ENCODE data around the gene WFIKKN2. TPM values are rescaled to one million over a fixed set of nuclear protein-coding genes. Genes with fewer than 3 reads are reported as not detected.
"Not testable (repeated sequence)": the region's sequence is repeated elsewhere in the genome, so short reads cannot be mapped to it uniquely, and the experiment has no call there.

The WFIKKN2 gene
- total and polyA plus RNA-seq, 2 of the 13 experiments (the other 11 are each of a cell fraction or from before 2014, with no cell fraction given) = not detected

GRCh38 chr17:50859727-50860126 lies 24.3 kb downstream of the WFIKKN2 start:
- intact Hi-C loops (cut with micrococcal nuclease; ENCODE audit: unreplicated experiment) = loop anchor here (5.0 kb wide), 1 partner anchor 198 kb away; no protein-coding TSS in a partner anchor
- H3K9me3 ChIP-seq (ENCODE audit: low read length); H3K4me3 ChIP-seq (replicated peaks in 1 of 3; ENCODE audit: insufficient read depth in 1 of 3, low read depth in 2 of 3, low read length in 3 of 3); FAIRE-seq; H3K9ac ChIP-seq (ENCODE audit: insufficient read depth, low read depth, low read length); CTCF ChIA-PET (ENCODE audit: low intra/inter-chr PET ratio, low total read pairs); ATAC-seq; in situ Hi-C loops (cut with HindIII; ENCODE audit: extremely low pct_ligation_motif_present, low pct_unique_long_range_greater_than_20kb); H3K27ac ChIP-seq (ENCODE audit: extremely low read length, insufficient read depth, low read length); H3K4me2 ChIP-seq (ENCODE audit: low read depth, low read length); DNase-seq (ENCODE audit: low spot score); BruUV-seq (replicated peaks); H2AFZ ChIP-seq (ENCODE audit: low read length); H3K27me3 ChIP-seq (ENCODE audit: control insufficient read depth in 1 of 2, insufficient read depth in 2 of 2, low read length in 2 of 2): not testable (repeated sequence)
- WGBS (ENCODE audit: low lambda C conversion rate) = 96% methylated on average over 15 of the region's 15 CpGs
- POLR2A ChIA-PET = interaction anchor here (9.6 kb wide), 1 partner anchor 85 kb away, joined by 510 read pairs; no protein-coding TSS in a partner anchor
- peaks cover 32% of the 10 kb centered on the region for H3K79me2 ChIP-seq (ENCODE audit: insufficient read depth, low read length)
- H4K20me1 ChIP-seq (ENCODE audit: insufficient read depth, low read length) = peaks cover 33% of the 10 kb centered on the region
- H3K4me1 ChIP-seq (ENCODE audit: insufficient read depth, low read length) = peaks cover 71% of the 10 kb centered on the region
- peaks cover 5 to 17% of the 10 kb centered on the region in 2 experiments; a peak in 4 of 5 replicates for H3K36me3 ChIP-seq (replicated peaks in 1 of 2; ENCODE audit: control insufficient read depth in 1 of 2, insufficient read depth in 2 of 2, low read length in 2 of 2)

GRCh38 chr17:50861334-50861676 lies 25.9 kb downstream of the WFIKKN2 start:
- Histone ChIP-seq H3K4me3 (replicated peaks in 1 of 3; ENCODE audit: insufficient read depth in 1 of 3, low read depth in 2 of 3, low read length in 3 of 3) (no peak overlapping the region), H3K4me2 (ENCODE audit: low read depth, low read length) (no peak overlapping the region), H3K4me1 (ENCODE audit: insufficient read depth, low read length) (peaks cover 56% of the 10 kb centered on the region), H3K27me3 (ENCODE audit: control insufficient read depth in 1 of 2, insufficient read depth in 2 of 2, low read length in 2 of 2) (no peaks in the 10 kb centered on the region; a peak in 1 of 5 replicates), H3K9ac (ENCODE audit: insufficient read depth, low read depth, low read length) (no peak overlapping the region), H2AFZ (ENCODE audit: low read length) (no peak overlapping the region), H3K79me2 (ENCODE audit: insufficient read depth, low read length) (peaks cover 44% of the 10 kb centered on the region), H3K36me3 (replicated peaks in 1 of 2; ENCODE audit: control insufficient read depth in 1 of 2, insufficient read depth in 2 of 2, low read length in 2 of 2) (peaks cover 5 to 17% of the 10 kb centered on the region in 2 experiments; a peak in 4 of 5 replicates), H3K27ac (ENCODE audit: extremely low read length, insufficient read depth, low read length) (no peak overlapping the region), H3K9me3 (ENCODE audit: low read length) (no peaks in the 10 kb centered on the region), H4K20me1 (ENCODE audit: insufficient read depth, low read length) (peaks cover 41% of the 10 kb centered on the region)
- in situ Hi-C loops (cut with HindIII; ENCODE audit: extremely low pct_ligation_motif_present, low pct_unique_long_range_greater_than_20kb) (no loop called here), intact Hi-C loops (cut with micrococcal nuclease; ENCODE audit: unreplicated experiment) (loop anchor here (5.0 kb wide), 1 partner anchor 196 kb away; no protein-coding TSS in a partner anchor)
- no peak for ATAC-seq
- 82% methylated on average over 2 of the region's 2 CpGs for WGBS (ENCODE audit: low lambda C conversion rate)
- DNase-seq (ENCODE audit: low spot score) = no peak
- ChIA-PET POLR2A (interaction anchor here (1.0 to 9.6 kb wide), 11 partner anchors 8 to 292 kb away, joined by 3 to 510 read pairs (median 6); partner anchors contain the start of gene NME1), CTCF (ENCODE audit: low intra/inter-chr PET ratio, low total read pairs) (no interaction called here)
- no TSS peak for BruUV-seq (replicated peaks)
- peak; percentile 8 for FAIRE-seq
- 0 out of 2 replicates have a peak, but pooled peaks have one; percentile 9 for TF ChIP-seq PAF1 (CRISPR knock-in tag; IDR thresholded peaks at IDR 0.05)
- no peak for TF ChIP-seq PRDM15 (CRISPR knock-in tag; IDR thresholded peaks at IDR 0.05)
- peak; percentile 8 for TF ChIP-seq ASH2L (IDR thresholded peaks at IDR 0.05; ENCODE audit: insufficient read length, low read depth, low read length)
- TF ChIP-seq ZNF879 (CRISPR knock-in tag; IDR thresholded peaks at IDR 0.05) = 0 out of 2 replicates have a peak, but pooled peaks have one; percentile 58
- 0 out of 2 replicates have a peak, but pooled peaks have one; percentile 41 for TF ChIP-seq POLR2G (IDR thresholded peaks at IDR 0.05; ENCODE audit: low read depth, low read length)
- no peak for TF ChIP-seq DR1 (CRISPR knock-in tag; IDR thresholded peaks at IDR 0.05)
- TF ChIP-seq ZNF781 (CRISPR knock-in tag; IDR thresholded peaks at IDR 0.05; ENCODE audit: borderline replicate concordance, not compliant biosample characterization) = no peak
- 0 out of 2 replicates have a peak, but pooled peaks have one; percentile 34 for TF ChIP-seq ZNF792 (CRISPR knock-in tag; IDR thresholded peaks at IDR 0.05)
- TF ChIP-seq ZFP36L1 (CRISPR knock-in tag; IDR thresholded peaks at IDR 0.05) = 0 out of 2 replicates have a peak, but pooled peaks have one; percentile 32
- peak; percentile 61 for TF ChIP-seq RBM22 (optimal IDR thresholded peaks at IDR 0.05; ENCODE audit: low read length)
- TF ChIP-seq GPBP1L1 (CRISPR knock-in tag; IDR thresholded peaks at IDR 0.05) = no peak
- peak; percentile 7; the same call in 1 of the 2 replicates for TF ChIP-seq RBFOX2 (IDR thresholded peaks at IDR 0.05; ENCODE audit: low read depth, low read length)
- no peak for TF ChIP-seq ZNF724P (CRISPR knock-in tag; IDR thresholded peaks at IDR 0.05; ENCODE audit: borderline replicate concordance)
